Measurements from ENCODE around the gene CDH4. TPM values are rescaled to one million over a fixed set of nuclear protein-coding genes. Genes with fewer than 3 reads are reported as not detected.
A peak's percentile ranks its signal among the peaks of the same experiment; 100 is the strongest.

CDH4 gene
- total RNA-seq, 1 donor from 2014 or later, result 0.99 TPM

GRCh38 chr20:61935926-61936700, 684.1 kb downstream of the CDH4 start:
- TF ChIP-seq, protein P1, sequence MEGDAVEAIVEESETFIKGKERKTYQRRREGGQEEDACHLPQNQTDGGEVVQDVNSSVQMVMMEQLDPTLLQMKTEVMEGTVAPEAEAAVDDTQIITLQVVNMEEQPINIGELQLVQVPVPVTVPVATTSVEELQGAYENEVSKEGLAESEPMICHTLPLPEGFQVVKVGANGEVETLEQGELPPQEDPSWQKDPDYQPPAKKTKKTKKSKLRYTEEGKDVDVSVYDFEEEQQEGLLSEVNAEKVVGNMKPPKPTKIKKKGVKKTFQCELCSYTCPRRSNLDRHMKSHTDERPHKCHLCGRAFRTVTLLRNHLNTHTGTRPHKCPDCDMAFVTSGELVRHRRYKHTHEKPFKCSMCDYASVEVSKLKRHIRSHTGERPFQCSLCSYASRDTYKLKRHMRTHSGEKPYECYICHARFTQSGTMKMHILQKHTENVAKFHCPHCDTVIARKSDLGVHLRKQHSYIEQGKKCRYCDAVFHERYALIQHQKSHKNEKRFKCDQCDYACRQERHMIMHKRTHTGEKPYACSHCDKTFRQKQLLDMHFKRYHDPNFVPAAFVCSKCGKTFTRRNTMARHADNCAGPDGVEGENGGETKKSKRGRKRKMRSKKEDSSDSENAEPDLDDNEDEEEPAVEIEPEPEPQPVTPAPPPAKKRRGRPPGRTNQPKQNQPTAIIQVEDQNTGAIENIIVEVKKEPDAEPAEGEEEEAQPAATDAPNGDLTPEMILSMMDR (IDR thresholded peaks at IDR 0.05), result no peak
- H3K27ac Mint-ChIP-seq (ENCODE audit: unreplicated experiment), result no peak overlapping the region

DNA sequence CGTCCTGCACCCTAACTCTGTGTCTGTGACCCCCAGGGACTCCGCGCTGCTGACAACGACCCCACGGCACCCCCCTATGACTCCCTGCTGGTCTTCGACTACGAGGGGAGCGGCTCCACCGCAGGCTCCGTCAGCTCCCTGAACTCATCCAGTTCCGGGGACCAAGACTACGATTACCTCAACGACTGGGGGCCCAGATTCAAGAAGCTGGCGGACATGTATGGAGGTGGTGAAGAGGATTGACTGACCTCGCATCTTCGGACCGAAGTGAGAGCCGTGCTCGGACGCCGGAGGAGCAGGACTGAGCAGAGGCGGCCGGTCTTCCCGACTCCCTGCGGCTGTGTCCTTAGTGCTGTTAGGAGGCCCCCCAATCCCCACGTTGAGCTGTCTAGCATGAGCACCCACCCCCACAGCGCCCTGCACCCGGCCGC, 684.7 kb downstream of the CDH4 start:
- Mint-ChIP-seq H3K4me3 (ENCODE audit: unreplicated experiment) (no peak overlapping the region), H3K27me3 (ENCODE audit: low read depth) (peaks cover 1% of the 10 kb centered on the region), H3K4me1 (ENCODE audit: low read depth) (no peaks in the 10 kb centered on the region), H3K36me3 (ENCODE audit: low read depth) (peaks cover 2% of the 10 kb centered on the region), H3K9me3 (ENCODE audit: low read depth) (no peaks in the 10 kb centered on the region), H3K27ac (ENCODE audit: unreplicated experiment) (no peak overlapping the region)
- DNase-seq (ENCODE audit: low spot score), result peak; percentile 83
- TF ChIP-seq, protein P1 (IDR thresholded peaks at IDR 0.05), result no peak

More at GRCh38 chr20:61935926-61936700, 684.1 kb downstream of the CDH4 start:
- H3K4me1 Mint-ChIP-seq (ENCODE audit: low read depth), result no peaks in the 10 kb centered on the region
- no peak overlapping the region for H3K4me3 Mint-ChIP-seq (ENCODE audit: unreplicated experiment)
- peaks cover 2% of the 10 kb centered on the region for H3K36me3 Mint-ChIP-seq (ENCODE audit: low read depth)
- H3K27me3 Mint-ChIP-seq (ENCODE audit: low read depth), result peaks cover 1% of the 10 kb centered on the region
- no peaks in the 10 kb centered on the region for H3K9me3 Mint-ChIP-seq (ENCODE audit: low read depth)
- DNase-seq (ENCODE audit: low spot score), result peak; percentile 58

- Mint-ChIP-seq H3K9me3 (ENCODE audit: low read depth) (no peaks in the 10 kb centered on the region), H3K4me1 (ENCODE audit: low read depth) (no peaks in the 10 kb centered on the region), H3K27ac (ENCODE audit: unreplicated experiment) (no peak overlapping the region), H3K27me3 (ENCODE audit: low read depth) (peaks cover 1% of the 10 kb centered on the region), H3K36me3 (ENCODE audit: low read depth) (peaks cover 2% of the 10 kb centered on the region), H3K4me3 (ENCODE audit: unreplicated experiment) (no peak overlapping the region)
- TF ChIP-seq, protein P1 (IDR thresholded peaks at IDR 0.05), result no peak
- DNase-seq (ENCODE audit: low spot score), result peak; percentile 75
Measured at GRCh38 chr20:61937146-61937962, 685.3 kb downstream of the CDH4 start.

DNA sequence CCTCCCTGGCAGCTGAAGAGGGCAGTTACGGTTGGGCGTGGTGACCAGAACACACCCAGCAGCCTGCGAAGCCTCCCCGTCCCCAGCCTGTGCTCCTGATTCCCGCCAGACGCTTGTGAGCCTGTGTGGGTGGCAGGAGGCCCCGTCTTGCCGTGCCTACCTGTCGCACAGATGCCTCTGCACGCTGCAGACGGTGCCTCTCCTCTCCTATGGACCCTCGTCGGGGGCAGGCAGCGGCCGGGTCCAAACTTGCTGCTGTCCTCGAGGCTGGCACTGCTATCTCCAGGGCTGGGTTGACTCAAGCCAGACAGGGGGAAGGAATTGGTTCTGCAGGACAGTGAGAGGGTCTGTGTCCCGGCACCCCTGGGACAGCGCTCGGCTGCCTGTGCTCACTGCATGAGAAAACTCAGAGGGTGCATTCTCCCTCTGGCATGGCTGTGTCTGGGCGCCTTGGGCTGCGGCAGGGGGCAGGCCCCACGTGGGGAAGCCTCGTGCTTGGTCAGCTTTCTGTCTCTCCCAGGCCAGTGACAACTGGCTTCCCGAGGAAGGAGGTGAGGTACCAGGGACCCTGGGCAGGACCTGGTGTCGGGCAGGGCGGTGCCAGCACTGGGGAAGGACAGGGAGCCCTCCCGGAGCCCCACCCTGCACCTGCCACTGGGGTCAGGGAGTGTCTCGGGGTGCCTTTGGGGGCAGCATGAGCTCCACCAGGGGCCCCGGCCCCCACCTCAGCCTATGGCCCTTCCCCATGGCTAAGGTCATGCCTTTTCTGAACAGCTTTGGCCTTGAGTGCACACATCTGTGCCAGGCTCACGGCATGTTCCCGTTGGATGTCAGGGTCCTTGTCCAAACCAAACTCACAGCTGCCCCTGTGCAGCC, 686.1 kb downstream of the CDH4 start:
- Mint-ChIP-seq H3K9me3 (ENCODE audit: low read depth) (no peaks in the 10 kb centered on the region), H3K4me1 (ENCODE audit: low read depth) (no peaks in the 10 kb centered on the region), H3K27ac (ENCODE audit: unreplicated experiment) (no peak overlapping the region), H3K4me3 (ENCODE audit: unreplicated experiment) (no peak overlapping the region), H3K36me3 (ENCODE audit: low read depth) (peaks cover 2% of the 10 kb centered on the region), H3K27me3 (ENCODE audit: low read depth) (peaks cover 1% of the 10 kb centered on the region)
- TF ChIP-seq, protein P1 (IDR thresholded peaks at IDR 0.05), result no peak
- DNase-seq (ENCODE audit: low spot score), result peak; percentile 89
